HepG2 (cell line): ENCODE results near the gene TCF3. TPM values are rescaled to one million over a fixed set of nuclear protein-coding genes. Genes with fewer than 3 reads are reported as not detected.

Experiments used
- ATAC-seq: fragments of 200-7000 bp; cut with Tn5 transposase; 3 replicates; pipeline ENCODE4 v1.9.1; 2020; ENCODE audit warnings: mild to moderate bottlenecking, moderate library complexity
- BruUV-seq: library from RNA; stranded (reverse); fragments of 400-500 nt; replicated peaks from 2 replicates; lab custom pipeline; 2021; lab: Mats Ljungman, UMichigan
- CTCF ChIA-PET: fragments of 300-600 bp; formaldehyde crosslinking; extraction: SDS; loops from one replicate; lab custom pipeline; 2021; ENCODE audit warnings: low total read pairs, inconsistent platforms, low intra/inter-chr PET ratio; lab: Yijun Ruan, JAX
- POLR2A ChIA-PET: fragments of 350-600 bp; sonication (Branson Sonifier 250); formaldehyde crosslinking; loops from one replicate; lab custom pipeline; 2020; ENCODE audit warnings: antibody characterized with exemption, inconsistent platforms; lab: Yijun Ruan, JAX
- DNase-seq: peaks from one replicate; pipeline ENCODE4 v3.0.0-alpha.2; 2015; ENCODE audit warnings: low spot score
- FAIRE-seq: peaks from 3 replicates; lab custom pipeline; 2011; peaks lifted over from hg19 to GRCh38; lab: Jason Lieb, UNC
- H2AFZ ChIP-seq: one replicate; pipeline ENCODE4 v1.6.1; 2011; ENCODE audit warnings: low read length, inconsistent platforms
- H3K27ac ChIP-seq: fragments of 300-600 bp; 3 replicates; pipeline ENCODE4 v1.8.0; 2011; ENCODE audit warnings: mixed run types, mild to moderate bottlenecking, mixed read lengths, low read length, inconsistent platforms; ENCODE audit not compliant: insufficient read depth; ENCODE audit errors: extremely low read length
- H3K27me3 ChIP-seq, 2 experiments: fragments of 200-600 bp in 1 of 2; 2 replicates in 1 of 2; 3 replicates in 1 of 2; pipeline versions ENCODE4 v1.6.0 to v1.8.0; 2011; ENCODE audit warnings: low read length in 2 of 2, mild to moderate bottlenecking in 2 of 2, moderate library complexity in 2 of 2, inconsistent platforms in 1 of 2; ENCODE audit not compliant: insufficient read depth in 2 of 2, control insufficient read depth in 1 of 2
- H3K36me3 ChIP-seq, 2 experiments: fragments of 200-600 bp in 1 of 2; replicated peaks in 1 of 2; 2 replicates in 1 of 2; 3 replicates in 1 of 2; pipeline versions ENCODE4 v1.5.1 to v1.8.0; 2011; ENCODE audit warnings: low read length in 2 of 2, inconsistent platforms in 1 of 2; ENCODE audit not compliant: insufficient read depth in 2 of 2, control insufficient read depth in 1 of 2
- H3K4me1 ChIP-seq: 2 replicates; pipeline ENCODE4 v1.5.1; 2012; ENCODE audit warnings: low read length, inconsistent platforms; ENCODE audit not compliant: insufficient read depth
- H3K4me2 ChIP-seq: 2 replicates; pipeline ENCODE4 v1.6.0; 2011; ENCODE audit warnings: low read depth, low read length, inconsistent platforms
- H3K4me3 ChIP-seq, 3 experiments: fragments of 200-600 bp in 1 of 3; sonication (generic), shearing (Covaris generic) in 1 of 3; replicated peaks in 1 of 3; 2 replicates each; pipeline ENCODE4 v1.5.1; 2011 to 2016; ENCODE audit warnings: low read length in 3 of 3, inconsistent platforms in 2 of 3, low read depth in 2 of 3, mild to moderate bottlenecking in 2 of 3, control low read depth in 1 of 3, mixed read lengths in 1 of 3; ENCODE audit not compliant: insufficient read depth in 1 of 3
- H3K79me2 ChIP-seq: one replicate; pipeline ENCODE4 v1.6.1; 2011; ENCODE audit warnings: low read length, inconsistent platforms; ENCODE audit not compliant: insufficient read depth
- H3K9ac ChIP-seq: 2 replicates; pipeline ENCODE4 v1.6.0; 2011; ENCODE audit warnings: mild to moderate bottlenecking, low read depth, low read length, inconsistent platforms; ENCODE audit not compliant: insufficient read depth
- H3K9me3 ChIP-seq: 2 replicates; pipeline ENCODE4 v1.5.1; 2012; ENCODE audit warnings: mild to moderate bottlenecking, low read length
- H4K20me1 ChIP-seq: 2 replicates; pipeline ENCODE4 v1.6.0; 2011; ENCODE audit warnings: inconsistent platforms, mild to moderate bottlenecking, low read length, moderate library complexity; ENCODE audit not compliant: insufficient read depth
- AGO2 ChIP-seq: fragments of 200-400 bp; formaldehyde crosslinking; optimal IDR thresholded peaks from 2 replicates; pipeline ENCODE3; 2017; ENCODE audit warnings: mild to moderate bottlenecking, low read depth, low read length, moderate library complexity
- BRCA1 ChIP-seq: sonication (generic); formaldehyde crosslinking; IDR thresholded peaks from 2 replicates; pipeline ENCODE4 v1.4.0; 2020; ENCODE audit warnings: missing genetic modification reagents
- MAF1 ChIP-seq: sonication (generic); formaldehyde crosslinking; IDR thresholded peaks from 2 replicates; pipeline ENCODE4 v1.5.0; 2020; ENCODE audit warnings: missing genetic modification reagents, borderline replicate concordance
- RBFOX2 ChIP-seq: fragments of 200-400 bp; formaldehyde crosslinking; IDR thresholded peaks from 2 replicates; pipeline ENCODE4 v1.6.1; 2017; ENCODE audit warnings: low read depth, mild to moderate bottlenecking, low read length
- TFE3 ChIP-seq: IDR thresholded peaks from 2 replicates; pipeline ENCODE4 v1.6.1; 2016
- ZNF143 ChIP-seq: sonication (generic); formaldehyde crosslinking; IDR thresholded peaks from 2 replicates; pipeline ENCODE4 v1.4.0; 2020; ENCODE audit warnings: missing genetic modification reagents
- ZNF687 ChIP-seq: sonication (generic); formaldehyde crosslinking; IDR thresholded peaks from 2 replicates; pipeline ENCODE4 v1.5.1; 2020; ENCODE audit warnings: mild to moderate bottlenecking, missing genetic modification reagents, moderate library complexity
- WGBS: methylation state at CpG from one replicate; pipeline ENCODE4 v1.1.6; 2017; ENCODE audit warnings: low lambda C conversion rate; 5-methylcytosine and 5-hydroxymethylcytosine counted together
- in situ Hi-C: cut with HindIII; loops from 2 replicates; pipeline ENCODE4 v1.10.0; 2017; ENCODE audit warnings: low pct_unique_long_range_greater_than_20kb; ENCODE audit not compliant: extremely low pct_ligation_motif_present
- intact Hi-C: fragments of 100-400 bp; cut with micrococcal nuclease; formaldehyde crosslinking; loops from one replicate; pipeline ENCODE4 v1.10.0; 2022; ENCODE audit not compliant: unreplicated experiment
- polyA plus RNA-seq, 8 experiments: library from polyadenylated mRNA; depleted of rRNA in 3 of 8; stranded (reverse) in 7 of 8; unstranded in 1 of 8; fragments of >200 nt; fragmentation: Illumina TruSeq in 4 of 8; extraction: Trizol in 4 of 8; gene quantifications; 2 replicates each; pipeline versions ENCODE4 v1.2.1 to v1.2.3, GENCODE V29; 2011 to 2016; ENCODE audit warnings: low read depth in 4 of 8, missing spikeins in 1 of 8, mixed read lengths in 1 of 8; ENCODE audit not compliant: insufficient read depth in 1 of 8
- total RNA-seq, 5 experiments: library from RNA; depleted of rRNA; stranded (reverse); fragments of >200 nt; fragmentation: Illumina TruSeq; extraction: Trizol; gene quantifications; 2 replicates each; pipeline ENCODE4 v1.2.3, GENCODE V29; 2016; ENCODE audit warnings: low read depth in 1 of 5
- TF ChIP-seq, protein P1 (sequence below): IDR thresholded peaks from 2 replicates; pipeline ENCODE4 v1.6.1; 2016; ENCODE audit warnings: low read depth, missing genetic modification reagents, missing compliant biosample characterization

The TCF3 gene
- total and polyA plus RNA-seq, 2 of the 13 experiments (the other 11 are each of a cell fraction or from before 2014, with no cell fraction given): 51.4 to 53.2 TPM

- H3K79me2 ChIP-seq: peaks cover 15% of the 10 kb centered on the region
- H3K4me3 ChIP-seq: no peak overlapping the region
- 100% methylated on average over 6 of the region's 41 CpGs for WGBS
- no TSS peak for BruUV-seq
- CTCF ChIA-PET: no interaction called here
- POLR2A ChIA-PET: no interaction called here
- H4K20me1 ChIP-seq: no peaks in the 10 kb centered on the region
- H3K27ac ChIP-seq: no peak overlapping the region
- no peak for FAIRE-seq
- peaks cover 13% of the 10 kb centered on the region for H3K4me1 ChIP-seq
- no peak overlapping the region for H3K9ac ChIP-seq
- H2AFZ ChIP-seq: no peak overlapping the region
- H3K36me3 ChIP-seq: peaks cover 2 to 41% of the 10 kb centered on the region in 2 experiments; a peak in 4 of 5 replicates
- no peaks in the 10 kb centered on the region for H3K27me3 ChIP-seq
- in situ Hi-C loops (no loop called here), intact Hi-C loops (no loop called here)
- H3K9me3 ChIP-seq: no peaks in the 10 kb centered on the region
- H3K4me2 ChIP-seq: no peak overlapping the region
- no peak for DNase-seq
- no peak for ATAC-seq
- no peak for TF ChIP-seq ZNF687 (CRISPR knock-in tag)
- no peak for TF ChIP-seq MAF1 (CRISPR knock-in tag)
- TF ChIP-seq ZNF143 (CRISPR knock-in tag): no peak
- no peak for TF ChIP-seq BRCA1
- peak; percentile 59 for TF ChIP-seq AGO2
- TF ChIP-seq TFE3 (CRISPR knock-in tag): no peak
- TF ChIP-seq, protein P1, sequence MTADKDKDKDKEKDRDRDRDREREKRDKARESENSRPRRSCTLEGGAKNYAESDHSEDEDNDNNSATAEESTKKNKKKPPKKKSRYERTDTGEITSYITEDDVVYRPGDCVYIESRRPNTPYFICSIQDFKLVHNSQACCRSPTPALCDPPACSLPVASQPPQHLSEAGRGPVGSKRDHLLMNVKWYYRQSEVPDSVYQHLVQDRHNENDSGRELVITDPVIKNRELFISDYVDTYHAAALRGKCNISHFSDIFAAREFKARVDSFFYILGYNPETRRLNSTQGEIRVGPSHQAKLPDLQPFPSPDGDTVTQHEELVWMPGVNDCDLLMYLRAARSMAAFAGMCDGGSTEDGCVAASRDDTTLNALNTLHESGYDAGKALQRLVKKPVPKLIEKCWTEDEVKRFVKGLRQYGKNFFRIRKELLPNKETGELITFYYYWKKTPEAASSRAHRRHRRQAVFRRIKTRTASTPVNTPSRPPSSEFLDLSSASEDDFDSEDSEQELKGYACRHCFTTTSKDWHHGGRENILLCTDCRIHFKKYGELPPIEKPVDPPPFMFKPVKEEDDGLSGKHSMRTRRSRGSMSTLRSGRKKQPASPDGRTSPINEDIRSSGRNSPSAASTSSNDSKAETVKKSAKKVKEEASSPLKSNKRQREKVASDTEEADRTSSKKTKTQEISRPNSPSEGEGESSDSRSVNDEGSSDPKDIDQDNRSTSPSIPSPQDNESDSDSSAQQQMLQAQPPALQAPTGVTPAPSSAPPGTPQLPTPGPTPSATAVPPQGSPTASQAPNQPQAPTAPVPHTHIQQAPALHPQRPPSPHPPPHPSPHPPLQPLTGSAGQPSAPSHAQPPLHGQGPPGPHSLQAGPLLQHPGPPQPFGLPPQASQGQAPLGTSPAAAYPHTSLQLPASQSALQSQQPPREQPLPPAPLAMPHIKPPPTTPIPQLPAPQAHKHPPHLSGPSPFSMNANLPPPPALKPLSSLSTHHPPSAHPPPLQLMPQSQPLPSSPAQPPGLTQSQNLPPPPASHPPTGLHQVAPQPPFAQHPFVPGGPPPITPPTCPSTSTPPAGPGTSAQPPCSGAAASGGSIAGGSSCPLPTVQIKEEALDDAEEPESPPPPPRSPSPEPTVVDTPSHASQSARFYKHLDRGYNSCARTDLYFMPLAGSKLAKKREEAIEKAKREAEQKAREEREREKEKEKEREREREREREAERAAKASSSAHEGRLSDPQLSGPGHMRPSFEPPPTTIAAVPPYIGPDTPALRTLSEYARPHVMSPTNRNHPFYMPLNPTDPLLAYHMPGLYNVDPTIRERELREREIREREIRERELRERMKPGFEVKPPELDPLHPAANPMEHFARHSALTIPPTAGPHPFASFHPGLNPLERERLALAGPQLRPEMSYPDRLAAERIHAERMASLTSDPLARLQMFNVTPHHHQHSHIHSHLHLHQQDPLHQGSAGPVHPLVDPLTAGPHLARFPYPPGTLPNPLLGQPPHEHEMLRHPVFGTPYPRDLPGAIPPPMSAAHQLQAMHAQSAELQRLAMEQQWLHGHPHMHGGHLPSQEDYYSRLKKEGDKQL: no peak
- peak; percentile 48 for TF ChIP-seq RBFOX2
Measured at GRCh38 chr19:1647501-1648458, 4.6 kb downstream of the TCF3 start.
